SK-N-SH treated with all-trans-retinoic acid at 6 μM for 48 hours (cell line): Measurements from ENCODE around the gene TBC1D9.

ENCODE experiments used
- ATAC-seq: fragments of 200-7000 bp; cut with Tn5 transposase; 3 replicates; pipeline ENCODE4 v1.9.1; 2020; ENCODE audit warnings: mild to moderate bottlenecking, moderate library complexity
- ARNTL ChIP-seq: fragments of 450-650 bp; formaldehyde crosslinking; IDR thresholded peaks from 2 replicates; pipeline ENCODE4 v1.5.0; 2020; ENCODE audit warnings: low read depth, mild to moderate bottlenecking, moderate library complexity, borderline replicate concordance
- BACH2 ChIP-seq: fragments of 250-450 bp; sonication (Bioruptor Pico); IDR thresholded peaks from 2 replicates; pipeline ENCODE4 v1.9.0; 2021; ENCODE audit warnings: mild to moderate bottlenecking, borderline replicate concordance
- CSDC2 ChIP-seq: fragments of 250-450 bp; sonication (Bioruptor Pico); IDR thresholded peaks from 2 replicates; pipeline ENCODE4 v1.5.0; 2020; ENCODE audit warnings: mild to moderate bottlenecking, moderate library complexity
- ESRRG ChIP-seq: fragments of 250-450 bp; sonication (Bioruptor Pico); IDR thresholded peaks from 2 replicates; pipeline ENCODE4 v1.6.1; 2021; ENCODE audit warnings: mild to moderate bottlenecking
- GLIS3 ChIP-seq: fragments of 250-450 bp; sonication (Bioruptor Pico); IDR thresholded peaks from 2 replicates; pipeline ENCODE4 v1.5.0; 2020; ENCODE audit warnings: mild to moderate bottlenecking, moderate library complexity
- ISL1 ChIP-seq: fragments of 250-450 bp; sonication (Bioruptor Pico); IDR thresholded peaks from 2 replicates; pipeline ENCODE4 v2.1.2; 2022; ENCODE audit warnings: mild to moderate bottlenecking, moderate library complexity
- OSR1 ChIP-seq: fragments of 250-450 bp; sonication (Bioruptor Pico); IDR thresholded peaks from 2 replicates; pipeline ENCODE4 v1.8.0; 2022; ENCODE audit warnings: moderate library complexity, mild to moderate bottlenecking, inconsistent platforms
- PPARA ChIP-seq: fragments of 250-450 bp; sonication (Bioruptor Pico); IDR thresholded peaks from 2 replicates; pipeline ENCODE4 v1.5.0; 2020; ENCODE audit warnings: mild to moderate bottlenecking, borderline replicate concordance
- SNAI2 ChIP-seq: fragments of 250-450 bp; sonication (Bioruptor Pico); IDR thresholded peaks from 2 replicates; pipeline ENCODE4 v1.5.0; 2020; ENCODE audit warnings: mild to moderate bottlenecking, moderate library complexity
- TCF4 ChIP-seq: fragments of 250-450 bp; sonication (Bioruptor Pico); IDR thresholded peaks from 2 replicates; pipeline ENCODE4 v1.8.0; 2021; ENCODE audit warnings: mild to moderate bottlenecking, moderate library complexity, borderline replicate concordance
- TOX ChIP-seq: fragments of 250-450 bp; sonication (Bioruptor Pico); IDR thresholded peaks from 2 replicates; pipeline ENCODE4 v1.8.0; 2021; ENCODE audit warnings: mild to moderate bottlenecking, moderate library complexity, borderline replicate concordance
- ZC3H10 ChIP-seq: fragments of 250-450 bp; sonication (Bioruptor Pico); IDR thresholded peaks from 2 replicates; pipeline ENCODE4 v1.5.1; 2021; ENCODE audit warnings: mild to moderate bottlenecking, moderate library complexity
- ZFP3 ChIP-seq: fragments of 250-450 bp; sonication (Bioruptor Pico); IDR thresholded peaks from 2 replicates; pipeline ENCODE4 v1.5.0; 2020; ENCODE audit warnings: mild to moderate bottlenecking, moderate library complexity
- ZFP30 ChIP-seq: fragments of 450-650 bp; formaldehyde crosslinking; IDR thresholded peaks from 2 replicates; pipeline ENCODE4 v1.5.0; 2022; ENCODE audit warnings: mild to moderate bottlenecking, moderate library complexity
- ZNF565 ChIP-seq: fragments of 450-650 bp; formaldehyde crosslinking; conservative IDR thresholded peaks from 2 replicates; pipeline ENCODE4 v1.5.0; 2020; ENCODE audit warnings: low read depth, mild to moderate bottlenecking, moderate library complexity
- ZNF70 ChIP-seq: fragments of 450-650 bp; formaldehyde crosslinking; IDR thresholded peaks from 2 replicates; pipeline ENCODE4 v1.5.0; 2020; ENCODE audit warnings: mild to moderate bottlenecking, moderate library complexity
- ZNF8 ChIP-seq: fragments of 450-650 bp; formaldehyde crosslinking; IDR thresholded peaks from 2 replicates; pipeline ENCODE4 v1.5.0; 2020; ENCODE audit warnings: mild to moderate bottlenecking, moderate library complexity
- TF ChIP-seq, protein P1 (sequence below): fragments of 250-450 bp; sonication (Bioruptor Pico); IDR thresholded peaks from 2 replicates; pipeline ENCODE4 v1.8.0; 2020; ENCODE audit warnings: mild to moderate bottlenecking, moderate library complexity, borderline replicate concordance
- TF ChIP-seq, protein P2 (sequence below): fragments of 250-450 bp; sonication (Bioruptor Pico); IDR thresholded peaks from 2 replicates; pipeline ENCODE4 v1.8.0; 2021; ENCODE audit warnings: low read depth, mild to moderate bottlenecking, moderate library complexity, borderline replicate concordance
- TF ChIP-seq, protein P3 (sequence below): fragments of 250-450 bp; sonication (Bioruptor Pico); IDR thresholded peaks from 2 replicates; pipeline ENCODE4 v1.5.1; 2021; ENCODE audit warnings: mild to moderate bottlenecking, moderate library complexity
- TF ChIP-seq, protein P4 (sequence below): fragments of 250-450 bp; sonication (Bioruptor Pico); IDR thresholded peaks from 2 replicates; pipeline ENCODE4 v1.5.0; 2020; ENCODE audit warnings: mild to moderate bottlenecking, moderate library complexity
- TF ChIP-seq, protein P5 (sequence below): fragments of 250-450 bp; sonication (Bioruptor Pico); IDR thresholded peaks from 2 replicates; pipeline ENCODE4 v1.5.1; 2020; ENCODE audit warnings: low read depth, mild to moderate bottlenecking, moderate library complexity

TBC1D9 gene

DNA sequence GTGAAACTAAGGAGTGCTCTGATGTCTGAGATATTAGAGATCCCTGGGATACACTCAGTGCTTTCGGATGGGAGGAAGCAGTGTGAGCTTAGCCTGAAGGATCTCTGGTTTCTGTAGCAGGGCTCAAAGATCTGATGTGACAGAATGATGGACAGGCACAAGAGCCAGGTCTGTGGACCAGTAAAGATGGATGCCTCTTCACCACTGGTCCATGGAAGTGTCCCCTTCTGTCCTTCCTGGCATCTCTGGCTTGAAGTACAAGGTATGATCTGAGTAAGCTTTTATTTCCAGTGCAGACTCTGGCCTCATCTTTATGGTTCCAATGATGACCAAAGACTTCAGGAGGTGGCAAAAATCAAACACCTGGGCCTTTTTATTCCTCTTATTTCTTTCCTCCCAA is 88.1 kb downstream of the TBC1D9 start:
- TF ChIP-seq ZFP30 (CRISPR knock-in tag) (no peak), OSR1 (CRISPR knock-in tag) (no peak), ZFP3 (CRISPR knock-in tag) (no peak), GLIS3 (CRISPR knock-in tag) (no peak), ZNF8 (CRISPR knock-in tag) (no peak), BACH2 (no peak), CSDC2 (CRISPR knock-in tag) (no peak), ZNF565 (CRISPR knock-in tag) (no peak)
- TF ChIP-seq, protein P1, sequence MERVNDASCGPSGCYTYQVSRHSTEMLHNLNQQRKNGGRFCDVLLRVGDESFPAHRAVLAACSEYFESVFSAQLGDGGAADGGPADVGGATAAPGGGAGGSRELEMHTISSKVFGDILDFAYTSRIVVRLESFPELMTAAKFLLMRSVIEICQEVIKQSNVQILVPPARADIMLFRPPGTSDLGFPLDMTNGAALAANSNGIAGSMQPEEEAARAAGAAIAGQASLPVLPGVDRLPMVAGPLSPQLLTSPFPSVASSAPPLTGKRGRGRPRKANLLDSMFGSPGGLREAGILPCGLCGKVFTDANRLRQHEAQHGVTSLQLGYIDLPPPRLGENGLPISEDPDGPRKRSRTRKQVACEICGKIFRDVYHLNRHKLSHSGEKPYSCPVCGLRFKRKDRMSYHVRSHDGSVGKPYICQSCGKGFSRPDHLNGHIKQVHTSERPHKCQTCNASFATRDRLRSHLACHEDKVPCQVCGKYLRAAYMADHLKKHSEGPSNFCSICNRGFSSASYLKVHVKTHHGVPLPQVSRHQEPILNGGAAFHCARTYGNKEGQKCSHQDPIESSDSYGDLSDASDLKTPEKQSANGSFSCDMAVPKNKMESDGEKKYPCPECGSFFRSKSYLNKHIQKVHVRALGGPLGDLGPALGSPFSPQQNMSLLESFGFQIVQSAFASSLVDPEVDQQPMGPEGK = no peak
- no peak for ATAC-seq

DNA sequence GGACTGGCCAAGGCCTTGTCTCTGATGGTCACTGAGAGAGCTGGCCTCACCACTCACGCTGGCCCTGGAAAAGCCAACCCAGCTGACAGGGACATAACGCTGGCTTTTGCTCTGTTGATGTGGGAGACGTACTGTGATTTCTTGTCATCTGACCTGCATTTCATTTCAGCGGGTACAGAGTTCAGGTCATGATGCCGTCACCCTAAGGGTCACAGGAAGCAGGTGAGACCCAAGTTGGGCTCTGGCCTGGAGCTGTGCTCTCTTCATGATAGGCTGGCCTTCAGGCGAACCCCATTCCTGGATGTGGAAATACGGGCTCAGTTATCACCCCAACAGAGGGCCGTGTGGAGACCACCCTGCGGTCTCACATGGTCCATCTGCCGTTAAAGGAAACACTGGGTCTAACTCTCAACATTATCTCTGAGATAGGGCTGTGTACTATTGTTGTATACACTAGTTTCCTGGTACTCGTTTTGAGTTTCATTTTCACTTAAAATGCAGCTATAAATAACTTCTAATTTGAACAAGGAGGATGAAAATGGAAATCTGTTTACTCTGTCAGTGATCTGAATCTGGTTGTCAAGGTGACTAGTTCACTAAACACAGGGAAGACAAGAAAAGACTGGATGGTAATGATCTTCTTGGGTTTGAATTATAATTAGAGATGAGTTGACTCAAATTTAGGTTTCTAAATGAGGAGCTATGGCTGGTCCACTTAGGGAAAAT is 89.1 kb downstream of the TBC1D9 start:
- no peak; the same call in 2 of the 3 replicates for ATAC-seq
- TF ChIP-seq, protein P2, sequence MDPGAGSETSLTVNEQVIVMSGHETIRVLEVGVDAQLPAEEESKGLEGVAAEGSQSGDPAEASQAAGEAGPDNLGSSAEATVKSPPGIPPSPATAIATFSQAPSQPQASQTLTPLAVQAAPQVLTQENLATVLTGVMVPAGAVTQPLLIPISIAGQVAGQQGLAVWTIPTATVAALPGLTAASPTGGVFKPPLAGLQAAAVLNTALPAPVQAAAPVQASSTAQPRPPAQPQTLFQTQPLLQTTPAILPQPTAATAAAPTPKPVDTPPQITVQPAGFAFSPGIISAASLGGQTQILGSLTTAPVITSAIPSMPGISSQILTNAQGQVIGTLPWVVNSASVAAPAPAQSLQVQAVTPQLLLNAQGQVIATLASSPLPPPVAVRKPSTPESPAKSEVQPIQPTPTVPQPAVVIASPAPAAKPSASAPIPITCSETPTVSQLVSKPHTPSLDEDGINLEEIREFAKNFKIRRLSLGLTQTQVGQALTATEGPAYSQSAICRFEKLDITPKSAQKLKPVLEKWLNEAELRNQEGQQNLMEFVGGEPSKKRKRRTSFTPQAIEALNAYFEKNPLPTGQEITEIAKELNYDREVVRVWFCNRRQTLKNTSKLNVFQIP (CRISPR knock-in tag) = no peak
- TF ChIP-seq, protein P3, sequence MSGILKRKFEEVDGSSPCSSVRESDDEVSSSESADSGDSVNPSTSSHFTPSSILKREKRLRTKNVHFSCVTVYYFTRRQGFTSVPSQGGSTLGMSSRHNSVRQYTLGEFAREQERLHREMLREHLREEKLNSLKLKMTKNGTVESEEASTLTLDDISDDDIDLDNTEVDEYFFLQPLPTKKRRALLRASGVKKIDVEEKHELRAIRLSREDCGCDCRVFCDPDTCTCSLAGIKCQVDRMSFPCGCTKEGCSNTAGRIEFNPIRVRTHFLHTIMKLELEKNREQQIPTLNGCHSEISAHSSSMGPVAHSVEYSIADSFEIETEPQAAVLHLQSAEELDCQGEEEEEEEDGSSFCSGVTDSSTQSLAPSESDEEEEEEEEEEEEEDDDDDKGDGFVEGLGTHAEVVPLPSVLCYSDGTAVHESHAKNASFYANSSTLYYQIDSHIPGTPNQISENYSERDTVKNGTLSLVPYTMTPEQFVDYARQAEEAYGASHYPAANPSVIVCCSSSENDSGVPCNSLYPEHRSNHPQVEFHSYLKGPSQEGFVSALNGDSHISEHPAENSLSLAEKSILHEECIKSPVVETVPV (CRISPR knock-in tag) = no peak
- no peak for TF ChIP-seq ISL1 (CRISPR knock-in tag)
- TF ChIP-seq ESRRG (CRISPR knock-in tag) = no peak
- TF ChIP-seq ZFP3 (CRISPR knock-in tag) = no peak
- TF ChIP-seq ZNF70 (CRISPR knock-in tag) = no peak
- TF ChIP-seq TCF4 = no peak
- TF ChIP-seq CSDC2 (CRISPR knock-in tag) = no peak
- no peak for TF ChIP-seq PPARA (CRISPR knock-in tag)
- TF ChIP-seq ZNF565 (CRISPR knock-in tag) = no peak
- TF ChIP-seq ARNTL (CRISPR knock-in tag) = no peak
- no peak for TF ChIP-seq TOX (CRISPR knock-in tag)
- no peak for TF ChIP-seq SNAI2 (CRISPR knock-in tag)

DNA sequence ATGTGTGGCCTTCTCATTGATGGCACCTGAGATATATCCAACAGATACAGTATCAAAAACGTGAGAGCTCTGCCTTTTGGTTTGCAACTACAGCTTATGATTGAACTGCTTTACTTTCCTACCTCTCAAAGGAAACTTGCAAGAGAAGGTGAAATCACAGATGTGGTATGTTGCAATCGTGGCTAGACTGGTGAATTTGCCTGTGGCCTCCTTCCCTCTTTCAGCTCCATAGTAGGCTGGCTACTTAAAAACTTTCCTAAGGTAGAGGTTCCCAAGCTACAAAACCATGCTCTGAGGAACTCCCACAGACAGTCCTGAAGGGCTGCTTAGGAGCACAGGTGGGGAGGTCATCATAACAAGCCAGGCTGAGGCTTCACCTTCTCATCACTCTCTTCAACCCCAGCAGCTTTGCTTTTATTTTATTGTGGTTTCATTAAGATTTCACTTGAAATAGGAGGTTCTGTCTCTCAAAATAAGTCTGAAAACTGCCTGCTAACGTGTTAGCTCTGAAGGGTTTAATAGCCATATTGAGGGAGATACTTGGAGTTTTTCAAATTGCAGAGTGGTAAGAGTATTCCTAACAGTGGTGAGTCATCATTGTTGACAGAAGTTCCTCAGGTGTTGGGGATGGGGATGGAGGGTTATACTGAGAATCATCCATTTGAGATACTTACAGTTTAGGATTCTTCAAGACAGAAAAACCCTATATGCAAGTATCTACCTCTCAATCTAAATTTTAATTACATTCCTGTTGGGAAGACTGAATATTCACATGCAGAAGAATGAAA is 93.9 kb downstream of the TBC1D9 start:
- no peak for ATAC-seq

More for the DNA sequence above, 93.9 kb downstream of the TBC1D9 start:
- TF ChIP-seq TCF4 (no peak), ZC3H10 (no peak), ZNF8 (CRISPR knock-in tag) (no peak), BACH2 (no peak), ZNF70 (CRISPR knock-in tag) (no peak), CSDC2 (CRISPR knock-in tag) (no peak), ESRRG (CRISPR knock-in tag) (no peak), PPARA (CRISPR knock-in tag) (no peak), ARNTL (CRISPR knock-in tag) (no peak), TOX (CRISPR knock-in tag) (no peak), ZNF565 (CRISPR knock-in tag) (no peak), ZFP30 (CRISPR knock-in tag) (no peak), ISL1 (CRISPR knock-in tag) (no peak)
- TF ChIP-seq, protein P4, sequence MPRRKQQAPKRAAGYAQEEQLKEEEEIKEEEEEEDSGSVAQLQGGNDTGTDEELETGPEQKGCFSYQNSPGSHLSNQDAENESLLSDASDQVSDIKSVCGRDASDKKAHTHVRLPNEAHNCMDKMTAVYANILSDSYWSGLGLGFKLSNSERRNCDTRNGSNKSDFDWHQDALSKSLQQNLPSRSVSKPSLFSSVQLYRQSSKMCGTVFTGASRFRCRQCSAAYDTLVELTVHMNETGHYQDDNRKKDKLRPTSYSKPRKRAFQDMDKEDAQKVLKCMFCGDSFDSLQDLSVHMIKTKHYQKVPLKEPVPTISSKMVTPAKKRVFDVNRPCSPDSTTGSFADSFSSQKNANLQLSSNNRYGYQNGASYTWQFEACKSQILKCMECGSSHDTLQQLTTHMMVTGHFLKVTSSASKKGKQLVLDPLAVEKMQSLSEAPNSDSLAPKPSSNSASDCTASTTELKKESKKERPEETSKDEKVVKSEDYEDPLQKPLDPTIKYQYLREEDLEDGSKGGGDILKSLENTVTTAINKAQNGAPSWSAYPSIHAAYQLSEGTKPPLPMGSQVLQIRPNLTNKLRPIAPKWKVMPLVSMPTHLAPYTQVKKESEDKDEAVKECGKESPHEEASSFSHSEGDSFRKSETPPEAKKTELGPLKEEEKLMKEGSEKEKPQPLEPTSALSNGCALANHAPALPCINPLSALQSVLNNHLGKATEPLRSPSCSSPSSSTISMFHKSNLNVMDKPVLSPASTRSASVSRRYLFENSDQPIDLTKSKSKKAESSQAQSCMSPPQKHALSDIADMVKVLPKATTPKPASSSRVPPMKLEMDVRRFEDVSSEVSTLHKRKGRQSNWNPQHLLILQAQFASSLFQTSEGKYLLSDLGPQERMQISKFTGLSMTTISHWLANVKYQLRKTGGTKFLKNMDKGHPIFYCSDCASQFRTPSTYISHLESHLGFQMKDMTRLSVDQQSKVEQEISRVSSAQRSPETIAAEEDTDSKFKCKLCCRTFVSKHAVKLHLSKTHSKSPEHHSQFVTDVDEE (CRISPR knock-in tag) = no peak
- TF ChIP-seq, protein P3 (CRISPR knock-in tag) = no peak
- TF ChIP-seq, protein P2 (CRISPR knock-in tag) = no peak
- TF ChIP-seq, protein P5, sequence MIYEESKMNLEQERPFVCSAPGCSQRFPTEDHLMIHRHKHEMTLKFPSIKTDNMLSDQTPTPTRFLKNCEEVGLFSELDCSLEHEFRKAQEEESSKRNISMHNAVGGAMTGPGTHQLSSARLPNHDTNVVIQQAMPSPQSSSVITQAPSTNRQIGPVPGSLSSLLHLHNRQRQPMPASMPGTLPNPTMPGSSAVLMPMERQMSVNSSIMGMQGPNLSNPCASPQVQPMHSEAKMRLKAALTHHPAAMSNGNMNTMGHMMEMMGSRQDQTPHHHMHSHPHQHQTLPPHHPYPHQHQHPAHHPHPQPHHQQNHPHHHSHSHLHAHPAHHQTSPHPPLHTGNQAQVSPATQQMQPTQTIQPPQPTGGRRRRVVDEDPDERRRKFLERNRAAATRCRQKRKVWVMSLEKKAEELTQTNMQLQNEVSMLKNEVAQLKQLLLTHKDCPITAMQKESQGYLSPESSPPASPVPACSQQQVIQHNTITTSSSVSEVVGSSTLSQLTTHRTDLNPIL (CRISPR knock-in tag) = no peak
